Middle frontal gyrus (tissue), 1 donor: ENCODE data around the gene GABRB3.

Experiments
- DNase-seq: peaks from one replicate; pipeline ENCODE4 v3.0.0-alpha.2; 2015; ENCODE audit warnings: low spot score; ENCODE audit errors: extremely low spot score

The GABRB3 gene

DNA sequence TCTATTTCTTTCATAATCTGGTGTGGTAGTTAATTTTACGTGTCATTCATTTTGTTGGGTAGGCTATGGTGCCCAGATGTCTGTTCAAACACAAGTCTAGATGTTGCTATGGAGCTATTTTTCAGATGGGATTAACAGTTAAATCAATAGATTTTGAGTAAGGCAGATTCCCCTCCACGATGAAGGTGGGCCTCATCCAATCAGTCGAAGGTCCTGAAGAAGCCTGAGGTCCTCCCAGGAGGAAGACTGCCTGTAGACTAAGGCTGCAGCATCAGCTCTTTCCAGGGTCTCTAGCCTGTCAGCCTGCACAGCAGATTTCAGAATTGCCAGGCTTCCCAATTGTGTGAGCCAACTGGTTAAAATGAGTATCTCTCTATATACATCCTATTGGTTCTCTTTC is 92.9 kb downstream of the GABRB3 start:
- no peak for DNase-seq

DNA sequence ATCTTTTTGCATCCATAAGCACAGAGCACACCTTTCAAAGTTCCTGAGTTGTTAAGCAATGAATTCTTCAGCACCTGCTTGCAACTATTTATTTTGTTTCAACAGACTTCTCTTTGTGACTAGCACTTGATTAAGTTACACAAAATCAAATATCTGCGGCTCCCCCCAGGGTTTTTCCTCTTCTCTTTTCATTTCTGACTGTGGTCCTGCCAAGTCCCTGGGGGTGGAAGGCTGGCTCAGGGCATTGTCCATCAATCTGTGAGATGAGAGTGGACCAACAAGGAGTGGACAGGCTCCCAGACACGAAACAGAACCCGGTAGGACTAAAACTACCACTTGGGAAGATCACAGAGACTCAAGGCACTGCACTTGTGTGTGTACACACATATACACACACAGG is 96.8 kb downstream of the GABRB3 start:
- no peak for DNase-seq

DNA sequence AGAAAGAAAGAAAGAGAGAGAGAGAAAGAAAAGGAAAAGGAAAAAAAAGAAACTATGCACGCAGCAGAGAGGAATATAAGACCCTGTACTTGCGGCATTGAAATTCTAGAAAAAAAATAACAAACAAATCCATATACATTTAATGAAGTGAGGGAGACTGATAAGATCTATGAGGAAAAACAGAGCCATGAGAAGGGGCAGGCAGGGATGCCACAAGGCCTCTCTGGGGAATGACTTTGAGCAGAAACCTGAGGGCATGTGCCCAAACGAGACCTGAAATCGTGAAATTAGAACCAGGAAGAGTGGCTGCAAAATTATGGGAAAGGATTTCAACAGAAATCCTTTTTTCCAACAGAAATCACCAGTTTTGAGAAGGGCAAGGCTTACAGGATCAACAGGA is 98.4 kb downstream of the GABRB3 start:
- no peak for DNase-seq

DNA sequence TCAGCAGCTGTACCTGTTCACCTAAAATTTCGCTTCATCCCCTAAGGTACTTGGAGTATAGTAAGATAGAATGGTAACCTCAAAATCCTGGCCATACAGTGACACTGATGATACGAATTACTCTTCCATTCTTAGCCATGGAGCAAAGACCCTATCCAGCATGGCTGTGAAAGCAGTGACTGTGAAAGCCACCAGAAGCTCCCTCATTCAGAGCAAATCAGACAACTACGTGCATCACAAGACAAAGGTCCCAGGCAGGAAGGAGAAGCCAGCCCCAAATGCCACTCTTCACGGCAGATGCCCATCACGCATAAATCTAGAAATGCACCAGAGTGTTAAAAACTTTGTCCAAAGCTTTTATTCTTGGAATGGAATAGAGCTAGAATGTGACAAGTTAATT is 99.4 kb downstream of the GABRB3 start:
- DNase-seq: no peak

DNA sequence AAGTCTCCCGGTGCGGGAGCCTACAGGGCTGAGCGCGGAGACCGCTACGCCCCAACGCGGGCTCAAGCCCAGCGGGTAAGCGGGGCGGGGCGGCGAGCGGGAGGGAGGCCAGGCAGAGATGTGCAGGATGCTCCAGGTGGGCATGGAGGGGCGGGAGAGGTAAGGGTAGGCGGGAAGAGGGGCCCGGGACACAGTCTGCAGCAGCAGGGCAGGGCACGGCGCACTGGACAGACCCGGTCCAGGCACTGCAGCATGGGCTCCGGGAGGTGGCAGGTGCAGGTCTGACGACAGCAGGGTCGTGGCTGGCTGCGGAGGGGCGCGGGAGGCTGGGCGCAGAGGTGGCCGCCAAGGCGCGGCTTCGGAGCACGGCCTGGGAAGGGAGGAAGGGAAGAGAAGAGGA is 102.8 kb downstream of the GABRB3 start:
- no peak for DNase-seq

DNA sequence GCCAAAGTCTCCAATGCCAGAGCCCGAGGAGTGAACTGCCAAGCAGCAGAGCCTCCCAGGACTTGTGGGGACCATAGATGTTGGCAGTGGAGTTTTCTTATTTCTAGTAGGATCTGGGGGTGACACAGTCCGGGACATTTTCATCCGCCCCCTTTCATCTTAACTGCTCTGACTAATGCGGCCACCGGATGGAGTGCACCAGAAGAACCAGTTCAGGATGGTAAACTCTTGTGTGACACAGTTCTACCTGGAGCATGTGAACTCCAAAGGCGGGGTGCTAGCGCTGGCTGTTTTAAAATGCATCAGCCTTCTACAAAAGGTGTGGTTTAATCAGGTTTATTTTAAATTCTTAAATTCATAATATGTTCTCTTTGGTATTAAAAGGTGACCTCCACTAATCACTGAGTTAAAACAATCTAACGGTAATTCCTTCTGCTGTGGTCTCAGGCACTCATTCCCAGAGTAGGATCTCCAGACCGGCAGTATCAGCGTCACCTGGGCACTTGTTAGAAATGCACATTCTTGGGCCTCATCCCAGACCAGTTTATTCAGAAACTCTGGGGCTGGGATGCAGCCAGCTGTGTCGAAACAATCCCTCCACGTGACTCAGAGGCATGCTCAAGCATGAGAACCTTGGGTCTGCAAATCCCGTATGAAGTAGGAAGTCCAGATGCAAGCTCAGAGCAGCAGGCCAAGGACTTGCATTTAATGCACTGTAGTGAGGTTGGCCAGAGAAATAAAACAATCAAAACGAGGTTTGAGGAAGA is 105.5 kb downstream of the GABRB3 start:
- no peak for DNase-seq

DNA sequence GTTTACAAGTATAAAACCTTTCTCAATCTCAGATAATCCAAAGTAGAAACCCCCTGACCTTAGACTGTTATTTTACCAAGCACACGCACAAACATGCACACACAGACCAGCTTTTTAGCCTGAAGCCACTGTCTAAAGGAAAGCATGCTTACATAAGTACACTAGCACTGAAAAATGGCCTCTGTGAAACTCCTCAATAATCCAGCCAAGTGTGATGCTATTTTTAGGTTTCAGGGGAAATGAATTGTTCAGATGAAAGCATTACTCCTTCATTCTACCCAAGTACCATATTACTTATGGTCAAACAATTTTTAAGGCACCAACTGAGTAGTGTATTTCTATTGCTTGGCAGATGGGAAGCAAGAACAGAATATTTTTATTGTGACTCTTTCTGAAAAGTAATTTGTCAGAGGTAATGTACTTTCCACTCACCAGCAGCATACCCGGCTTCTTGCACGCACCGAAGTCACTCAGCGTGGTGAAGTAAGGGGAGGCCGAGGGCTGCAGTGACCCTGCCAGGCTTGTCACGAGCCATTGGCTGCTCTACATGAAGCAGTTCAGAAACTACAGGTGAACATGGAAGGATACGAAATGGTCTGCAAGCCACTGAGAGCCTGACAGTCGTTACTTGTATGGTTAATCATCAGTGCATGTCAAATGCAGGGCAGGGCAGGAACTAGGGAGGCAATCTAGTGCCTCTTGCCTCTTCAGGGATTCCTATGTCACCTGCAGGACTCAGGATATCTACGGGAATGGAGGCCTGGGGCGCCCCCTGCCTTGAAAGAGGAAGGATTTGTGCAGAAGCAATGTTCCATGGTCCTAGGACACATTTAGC is 106.7 kb downstream of the GABRB3 start:
- no peak for DNase-seq

DNA sequence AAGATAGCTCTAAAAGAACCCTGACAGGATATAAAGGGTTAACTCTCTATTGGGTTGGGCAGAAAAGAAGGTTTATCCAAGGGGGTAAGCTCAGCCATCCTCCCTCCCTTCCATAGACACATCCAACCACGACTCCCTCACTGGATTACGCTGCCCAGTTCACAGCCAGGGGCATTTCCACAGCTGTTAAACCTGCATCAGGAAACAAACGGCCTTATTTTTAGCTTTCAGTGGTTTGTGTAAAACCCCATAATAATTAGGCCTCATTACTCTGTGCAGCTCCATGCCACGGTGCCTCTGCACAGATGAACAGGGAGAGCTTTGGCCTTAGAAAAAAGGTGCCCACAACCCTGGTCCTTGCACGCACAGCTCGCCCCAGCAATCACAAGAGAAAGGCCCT is 110.6 kb downstream of the GABRB3 start:
- no peak for DNase-seq

DNA sequence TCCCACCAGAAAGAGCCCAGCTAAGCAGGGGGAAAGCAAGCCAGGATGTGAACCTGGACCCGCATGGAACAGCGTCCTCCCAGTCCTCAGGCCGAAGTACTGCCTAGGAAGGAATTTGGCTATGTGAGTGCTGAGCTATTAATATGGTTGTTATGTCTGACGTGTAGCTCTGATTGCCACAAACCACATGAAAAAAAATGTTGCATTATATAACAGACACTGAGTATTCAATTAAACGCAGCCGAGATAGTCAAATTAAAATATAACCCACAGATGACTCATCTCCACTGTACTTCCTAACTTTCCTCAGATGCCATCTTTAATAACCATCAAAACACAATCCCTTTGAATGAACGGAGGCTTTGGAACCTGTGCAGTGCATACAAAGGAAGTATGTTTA is 111.1 kb downstream of the GABRB3 start:
- DNase-seq: no peak

DNA sequence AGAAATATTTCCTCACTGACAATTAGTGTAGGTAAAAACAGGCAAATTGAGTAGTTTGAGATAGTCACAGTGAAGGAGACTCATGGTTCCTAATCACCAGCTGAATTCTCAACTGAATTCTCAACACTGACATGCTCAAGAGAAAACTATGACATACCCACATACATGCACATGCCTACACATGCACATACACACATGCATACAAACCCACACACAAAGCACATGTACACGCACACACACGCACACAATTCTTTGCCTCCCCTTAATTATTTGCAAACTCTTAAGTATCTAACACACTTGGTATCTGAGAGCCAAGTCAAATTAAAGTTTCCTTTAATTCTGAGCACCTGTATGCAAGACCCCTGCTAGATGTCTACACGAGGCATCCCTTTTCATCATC is 111.8 kb downstream of the GABRB3 start:
- no peak for DNase-seq

DNA sequence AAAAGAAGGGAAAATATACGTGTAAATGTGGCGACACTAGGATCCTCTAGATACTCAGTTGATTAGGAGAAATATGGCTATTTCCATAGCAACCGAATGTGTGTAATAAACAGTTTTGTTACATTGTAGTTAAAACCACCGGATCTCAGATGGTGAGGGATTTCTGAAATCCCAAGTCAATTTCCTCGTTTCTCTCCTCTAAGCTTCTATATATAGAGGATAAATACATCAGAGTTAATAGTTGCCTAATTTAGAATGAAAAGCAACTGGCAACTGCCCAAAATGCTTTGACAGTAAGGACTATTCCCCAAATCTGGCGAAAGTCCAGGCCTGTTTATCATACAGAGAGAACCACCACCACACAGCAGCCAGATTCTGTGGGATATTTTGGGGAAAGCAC is 112.6 kb downstream of the GABRB3 start:
- DNase-seq: no peak

DNA sequence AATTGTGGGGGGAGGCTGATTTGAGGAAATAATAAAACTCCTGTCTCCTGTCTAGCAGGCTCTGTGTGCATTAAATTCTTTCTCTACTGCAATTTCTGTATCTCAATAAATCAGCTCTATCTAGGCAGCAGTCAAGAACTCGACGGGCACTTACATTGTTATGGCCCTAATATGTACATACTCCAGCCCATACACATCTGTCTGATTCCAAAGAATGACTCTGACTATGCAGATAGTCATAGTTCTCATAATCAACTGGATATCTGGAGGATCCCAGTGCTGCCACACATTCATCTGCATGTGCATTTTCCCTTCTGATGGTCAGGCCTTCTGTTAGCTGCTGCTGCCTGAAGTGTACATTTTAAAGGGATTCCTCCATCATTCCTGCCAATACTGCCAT is 114.6 kb downstream of the GABRB3 start:
- no peak for DNase-seq

DNA sequence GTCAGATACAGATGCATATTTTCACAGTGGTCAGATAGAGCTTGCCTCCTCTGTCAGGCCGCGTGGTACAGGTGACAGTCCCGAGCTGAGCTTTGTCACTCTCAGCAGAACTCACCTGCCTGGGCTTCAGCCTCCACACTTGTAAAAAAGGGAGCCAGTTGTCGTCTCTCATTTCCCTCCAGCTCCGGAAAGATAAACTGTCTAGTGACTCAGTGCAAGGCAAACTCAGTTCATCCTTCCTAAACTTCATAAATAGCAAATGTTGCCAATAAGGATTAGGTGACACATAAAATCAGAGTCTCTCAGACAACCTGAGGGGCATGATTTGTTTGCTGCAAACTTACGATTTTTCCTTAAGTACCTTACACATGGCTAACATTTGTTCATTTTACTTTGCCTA is 116.8 kb downstream of the GABRB3 start:
- DNase-seq: no peak

DNA sequence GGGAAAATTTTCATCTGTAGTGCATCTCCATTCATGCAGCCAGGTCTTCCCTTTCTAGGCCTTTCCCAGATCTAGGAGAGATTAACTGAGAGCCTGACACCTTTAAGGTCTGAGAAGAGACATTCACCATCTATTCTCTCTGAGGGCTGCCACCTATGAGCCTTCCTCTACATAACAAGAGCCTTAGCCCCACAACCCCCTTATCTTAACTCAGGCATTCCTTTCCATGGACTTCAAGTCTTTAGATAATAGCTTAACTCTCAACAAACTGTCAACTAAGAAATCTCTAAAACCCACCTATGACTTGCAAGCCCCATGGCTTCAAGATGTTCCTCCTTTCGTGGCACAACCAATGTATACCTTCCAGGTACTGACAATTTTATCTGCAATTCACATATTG is 121.0 kb downstream of the GABRB3 start:
- no peak for DNase-seq

DNA sequence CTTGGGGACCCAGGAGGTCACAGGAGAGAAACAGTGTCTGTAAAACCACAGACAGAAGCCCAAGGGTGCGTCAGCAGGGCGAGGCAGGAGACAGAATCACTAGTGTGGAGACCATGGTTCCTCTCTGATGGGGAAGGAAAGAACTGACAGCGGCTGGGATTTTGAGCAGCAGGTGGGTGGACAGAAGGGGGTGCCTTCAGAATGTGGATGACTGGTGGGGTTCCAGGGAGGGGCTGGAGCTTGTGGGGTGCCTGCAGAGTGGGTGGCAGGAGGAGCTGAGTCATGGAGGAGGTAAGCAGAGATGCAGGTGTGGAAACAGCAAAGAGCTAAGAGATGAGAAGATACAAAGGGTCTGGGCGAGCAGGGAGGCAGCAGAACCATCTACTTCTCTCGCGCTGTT is 124.2 kb downstream of the GABRB3 start:
- no peak for DNase-seq

DNA sequence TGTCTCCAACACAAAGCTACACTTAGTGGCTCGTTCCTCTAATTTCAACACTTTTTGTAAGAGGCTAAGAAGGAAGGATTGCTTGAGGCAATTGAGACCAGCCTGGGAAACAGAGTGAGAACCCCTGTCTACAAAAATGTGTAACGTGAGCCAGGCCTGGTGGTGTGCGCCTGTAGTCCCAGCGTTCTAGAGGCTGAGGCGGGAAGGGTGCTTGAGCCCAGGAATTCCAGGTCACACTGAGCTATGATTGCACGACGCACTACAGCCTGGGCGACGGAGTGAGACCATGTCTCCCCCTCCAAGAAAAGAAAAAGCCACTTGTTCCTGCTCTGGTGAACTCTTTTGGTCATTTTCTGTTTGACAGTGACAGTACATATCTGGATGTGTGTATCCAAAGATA is 127.9 kb downstream of the GABRB3 start:
- no peak for DNase-seq

DNA sequence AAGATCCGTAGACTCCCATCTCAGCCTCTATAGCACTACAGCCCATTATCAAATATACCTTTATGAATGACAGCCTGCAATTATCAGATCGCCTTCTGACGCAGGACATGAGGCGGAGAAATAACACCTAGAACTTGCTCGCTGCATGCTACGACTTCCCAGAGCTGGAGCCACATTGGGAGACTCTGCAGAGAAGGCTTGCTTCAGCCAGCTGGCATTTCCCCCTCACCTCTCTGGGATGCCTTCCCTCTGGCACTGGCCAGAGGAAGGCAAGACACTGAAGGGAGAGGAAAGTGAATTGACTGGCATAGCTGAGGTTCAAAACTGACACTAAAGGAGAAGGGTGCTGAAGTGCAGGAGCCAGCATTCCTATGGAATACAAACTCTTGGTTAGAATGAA is 131.7 kb downstream of the GABRB3 start:
- no peak for DNase-seq

DNA sequence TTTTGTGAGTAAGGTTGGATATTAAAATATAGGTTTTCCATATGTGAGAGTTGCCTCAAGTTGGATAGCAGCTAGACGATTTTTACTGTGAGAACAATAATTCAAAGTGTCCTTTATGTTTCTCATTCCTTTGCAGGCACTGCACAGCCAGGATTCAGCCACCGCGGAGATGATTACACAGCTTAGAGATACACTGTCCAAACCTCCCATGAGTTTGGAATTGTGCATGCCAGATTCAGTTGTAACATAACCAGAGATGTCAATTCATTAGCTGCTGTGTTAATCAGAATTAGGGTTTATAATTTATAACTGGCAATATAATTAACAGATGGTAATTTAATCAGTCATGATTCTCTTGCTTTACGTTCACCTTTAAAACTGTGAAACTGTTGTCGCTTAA is 132.3 kb downstream of the GABRB3 start:
- DNase-seq: no peak

DNA sequence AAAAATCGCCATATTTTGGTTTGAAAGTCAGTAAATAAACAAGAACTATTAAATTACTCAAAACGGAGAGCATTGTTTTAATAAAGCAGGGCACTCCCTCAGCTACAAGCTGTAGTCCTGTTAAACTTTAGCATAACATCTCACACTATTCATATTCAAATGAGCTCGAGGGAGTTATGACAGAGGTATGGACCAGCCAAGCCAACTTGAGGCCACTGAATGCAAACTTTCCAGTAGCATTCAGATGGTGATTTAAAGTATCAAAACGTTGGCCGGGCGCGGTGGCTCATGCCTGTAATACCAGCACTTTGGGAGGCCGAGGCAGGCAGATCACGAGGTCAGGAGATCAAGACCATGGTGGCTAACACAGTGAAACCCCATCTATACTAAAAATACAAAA is 132.9 kb downstream of the GABRB3 start:
- DNase-seq: no peak

DNA sequence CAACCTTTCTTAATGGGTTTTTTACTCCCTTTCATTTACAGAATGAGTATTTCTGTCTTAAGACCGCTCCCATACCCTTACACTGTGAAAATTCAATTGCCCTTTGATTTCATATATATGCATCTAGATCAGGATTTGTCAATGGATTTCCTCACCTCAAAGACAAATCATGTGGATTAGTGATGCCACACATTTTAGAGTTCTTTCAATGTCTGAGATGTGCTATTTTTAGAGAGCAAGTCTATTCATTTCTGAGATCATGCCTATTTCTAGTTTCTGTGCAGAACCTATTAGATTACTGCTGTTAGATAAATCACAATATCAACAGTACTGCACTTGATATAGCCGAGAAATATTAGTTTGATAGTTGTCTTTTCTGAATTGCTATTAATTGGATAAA is 137.3 kb downstream of the GABRB3 start:
- DNase-seq: no peak

DNA sequence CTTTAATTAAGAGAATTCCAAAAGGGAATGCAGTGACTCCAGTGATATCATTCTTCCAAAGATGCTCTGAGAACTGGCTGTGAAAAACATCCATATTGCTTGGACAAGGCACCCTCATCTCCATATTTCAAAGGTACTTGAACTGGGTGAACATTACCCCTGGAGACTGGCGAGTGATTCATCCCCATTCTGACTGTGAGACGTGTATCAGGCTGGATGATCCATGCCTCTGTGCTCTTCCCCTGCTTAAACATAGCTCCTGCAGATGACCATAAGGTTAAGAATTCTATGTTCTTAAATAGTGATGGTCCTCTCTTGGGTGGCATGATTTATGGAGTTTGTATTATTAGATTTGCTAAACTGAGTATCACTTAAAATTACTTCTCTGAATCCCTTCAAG is 137.8 kb downstream of the GABRB3 start:
- DNase-seq: no peak

DNA sequence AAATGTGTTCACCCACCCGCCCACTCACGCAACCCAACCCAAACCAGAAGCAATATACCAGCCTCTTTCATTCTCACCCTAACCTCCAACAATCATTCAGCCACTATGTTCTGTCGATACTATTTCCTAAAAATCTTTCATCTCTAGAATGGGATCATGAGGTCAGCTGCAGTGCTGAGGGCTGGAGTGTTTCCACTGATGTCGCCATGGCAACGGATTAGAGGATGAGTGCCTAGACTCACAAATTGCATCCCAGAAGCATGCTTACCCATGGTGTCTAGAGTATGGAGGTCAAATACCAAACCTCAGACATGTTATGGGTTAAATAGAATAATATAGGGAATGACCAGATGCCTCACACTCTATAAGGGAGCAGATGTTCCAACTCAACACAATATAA is 138.5 kb downstream of the GABRB3 start:
- no peak for DNase-seq

DNA sequence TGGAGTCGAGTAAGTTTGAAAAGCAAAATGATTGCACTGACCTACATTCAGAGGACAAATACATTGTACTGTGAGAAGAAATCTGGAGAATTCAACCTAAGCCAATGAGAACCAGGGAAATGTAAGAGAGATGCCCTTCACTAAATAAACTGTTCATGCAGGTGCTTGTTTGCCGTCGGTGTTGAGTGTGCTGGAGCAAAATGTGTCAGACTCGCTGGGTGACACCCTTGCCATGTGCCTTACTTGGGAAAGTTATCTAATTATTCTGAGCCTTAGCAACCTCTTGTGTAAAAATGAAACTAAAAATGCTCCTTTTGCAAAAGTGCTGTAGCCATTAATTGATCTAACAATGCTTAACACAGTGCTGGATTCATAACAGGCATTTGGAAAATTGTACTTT is 140.4 kb downstream of the GABRB3 start:
- no peak for DNase-seq
